K562 (cell line): ENCODE data around the gene CCDC171. TPM values are rescaled to one million over a fixed set of nuclear protein-coding genes. Genes with fewer than 3 reads are reported as not detected.
A peak's percentile ranks its signal among the peaks of the same experiment; 100 is the strongest.

Source experiments
- CAMTA2 ChIP-seq: fragments of 250-450 bp; sonication (Bioruptor Pico); conservative IDR thresholded peaks from 2 replicates; pipeline ENCODE4 v1.5.1; 2022
- CEBPG ChIP-seq, 3 experiments: fragments of 200-800 bp in 1 of 3; sonication (Bioruptor generic) in 1 of 3; sonication (generic) in 1 of 3; formaldehyde crosslinking in 1 of 3; IDR thresholded peaks in 2 of 3; conservative IDR thresholded peaks in 1 of 3; 2 replicates each; pipeline versions ENCODE4 v1.6.1 to v1.8.0; 2016 to 2022; ENCODE audit warnings: missing compliant biosample characterization in 2 of 3, missing genetic modification characterization in 2 of 3, mild to moderate bottlenecking in 1 of 3, missing genetic modification reagents in 1 of 3
- CHCHD3 ChIP-seq: fragments of 250-450 bp; sonication (Bioruptor Pico); IDR thresholded peaks from 2 replicates; pipeline ENCODE4 v2.1.2; 2022; ENCODE audit warnings: mild to moderate bottlenecking
- CHD2 ChIP-seq: IDR thresholded peaks from 2 replicates; pipeline ENCODE4 v1.6.1; 2011; ENCODE audit warnings: low read depth, low read length
- HDAC3 ChIP-seq: fragments of 450-650 bp; IDR thresholded peaks from 2 replicates; pipeline ENCODE4 v1.6.1; 2018; ENCODE audit warnings: borderline replicate concordance, mild to moderate bottlenecking, moderate library complexity; ENCODE audit not compliant: partially characterized antibody
- HMGN3 ChIP-seq: IDR thresholded peaks from 2 replicates; pipeline ENCODE4 v1.6.1; 2011; ENCODE audit warnings: borderline replicate concordance, low read depth, mild to moderate bottlenecking, mixed read lengths, low read length; ENCODE audit not compliant: insufficient read length; ENCODE audit errors: extremely low read depth
- HMGXB4 ChIP-seq: sonication (generic); formaldehyde crosslinking; IDR thresholded peaks from 2 replicates; pipeline ENCODE4 v1.8.1; 2023; ENCODE audit warnings: mild to moderate bottlenecking, missing genetic modification reagents
- HNRNPH1 ChIP-seq: fragments of 200-400 bp; formaldehyde crosslinking; optimal IDR thresholded peaks from 2 replicates; pipeline ENCODE3; 2017; ENCODE audit warnings: low read depth, mild to moderate bottlenecking, low read length, moderate library complexity
- ID3 ChIP-seq, 2 experiments: fragments of 250-450 bp in 1 of 2; fragments of 450-650 bp in 1 of 2; sonication (Bioruptor Pico) in 1 of 2; IDR thresholded peaks; 2 replicates each; pipeline versions ENCODE4 v1.6.1 to v1.8.0; 2016 to 2021; ENCODE audit warnings: mild to moderate bottlenecking in 2 of 2, moderate library complexity in 2 of 2, missing compliant biosample characterization in 1 of 2, missing genetic modification characterization in 1 of 2
- KDM1A ChIP-seq, 2 experiments: fragments of 450-650 bp; IDR thresholded peaks; 2 replicates each; pipeline ENCODE4 v1.6.1; 2016; ENCODE audit warnings: mild to moderate bottlenecking in 2 of 2
- KHSRP ChIP-seq: fragments of 450-650 bp; IDR thresholded peaks from 2 replicates; pipeline ENCODE4 v1.6.1; 2017
- KLF16 ChIP-seq: IDR thresholded peaks from 2 replicates; pipeline ENCODE4 v1.6.1; 2016; ENCODE audit warnings: antibody characterized with exemption
- MAFF ChIP-seq: IDR thresholded peaks from 2 replicates; pipeline ENCODE4 v1.6.1; 2012; ENCODE audit warnings: low read length, improper control_type of control experiment
- MEF2D ChIP-seq: conservative IDR thresholded peaks from 2 replicates; pipeline ENCODE4 v1.6.1; 2016; ENCODE audit warnings: low read depth, missing genetic modification characterization, missing compliant biosample characterization
- NFE2L1 ChIP-seq: fragments of 450-650 bp; IDR thresholded peaks from 2 replicates; pipeline ENCODE4 v1.6.1; 2016; ENCODE audit warnings: missing genetic modification characterization, low read depth, mild to moderate bottlenecking, missing compliant biosample characterization, moderate library complexity, borderline replicate concordance
- NUFIP1 ChIP-seq: fragments of 450-650 bp; IDR thresholded peaks from 2 replicates; pipeline ENCODE4 v1.6.1; 2018; ENCODE audit not compliant: partially characterized antibody
- POLR2B ChIP-seq: fragments of 450-650 bp; IDR thresholded peaks from 2 replicates; pipeline ENCODE4 v1.6.1; 2018; ENCODE audit warnings: low read depth; ENCODE audit not compliant: partially characterized antibody
- RBM39 ChIP-seq: fragments of 200-400 bp; formaldehyde crosslinking; optimal IDR thresholded peaks from 2 replicates; pipeline ENCODE3; 2018; ENCODE audit warnings: low read depth, low read length
- SAFB2 ChIP-seq: fragments of 200-400 bp; formaldehyde crosslinking; IDR thresholded peaks from 2 replicates; pipeline ENCODE4 v1.6.1; 2018; ENCODE audit warnings: borderline replicate concordance, low read length, low read depth, moderate library complexity; ENCODE audit not compliant: severe bottlenecking
- SLC30A9 ChIP-seq: fragments of 250-450 bp; sonication (Bioruptor Pico); IDR thresholded peaks from 2 replicates; pipeline ENCODE4 v1.8.0; 2022; ENCODE audit warnings: mild to moderate bottlenecking, moderate library complexity
- SMARCA4 ChIP-seq: fragments of 450-650 bp; IDR thresholded peaks from 2 replicates; pipeline ENCODE4 v1.6.1; 2016
- TAF9B ChIP-seq: fragments of 450-650 bp; IDR thresholded peaks from 2 replicates; pipeline ENCODE4 v1.6.1; 2018; ENCODE audit warnings: mild to moderate bottlenecking; ENCODE audit not compliant: partially characterized antibody
- TCF7L2 ChIP-seq: fragments of 150-350 bp; IDR thresholded peaks from 2 replicates; pipeline ENCODE4 v1.6.1; 2016; ENCODE audit warnings: low read depth, mild to moderate bottlenecking, low read length, moderate library complexity
- ZBTB26 ChIP-seq: fragments of 450-650 bp; formaldehyde crosslinking; IDR thresholded peaks from 2 replicates; pipeline ENCODE4 v1.4.0; 2022; ENCODE audit warnings: missing genetic modification characterization
- ZNF133 ChIP-seq: fragments of 250-450 bp; sonication (Bioruptor Pico); IDR thresholded peaks from 2 replicates; pipeline ENCODE4 v1.4.0; 2020; ENCODE audit warnings: mild to moderate bottlenecking
- ZSCAN29 ChIP-seq: fragments of 450-650 bp; IDR thresholded peaks from 2 replicates; pipeline ENCODE4 v1.6.1; 2017
- polyA plus RNA-seq, 8 experiments: library from polyadenylated mRNA; depleted of rRNA in 4 of 8; stranded (reverse) in 5 of 8; unstranded in 3 of 8; fragments of >200 nt; fragmentation: Nextera tagmentation in 2 of 8; fragmentation: Illumina TruSeq in 1 of 8; extraction: Ambion mirVana in 2 of 8; extraction: Trizol in 1 of 8; gene quantifications; 2 replicates each; pipeline versions ENCODE4 v1.2.1 to v1.2.3, GENCODE V29; 2011 to 2014; ENCODE audit warnings: inconsistent platforms in 1 of 8, missing spikeins in 1 of 8
- total RNA-seq, 7 experiments: library from RNA; depleted of rRNA in 6 of 7; stranded (reverse); fragments of >200 nt in 6 of 7; fragmentation: Illumina TruSeq in 2 of 7; extraction: Trizol in 2 of 7; gene quantifications; 2 replicates each; pipeline versions ENCODE4 v1.2.1 to v1.2.3, GENCODE V29; 2011 to 2021; ENCODE audit warnings: low replicate concordance in 1 of 7

CCDC171 gene
- total and polyA plus RNA-seq, 9 of the 15 experiments (the other 6 are each of a cell fraction or from before 2014, with no cell fraction given), result 0.08 to 3.8 (median 0.27) TPM

GRCh38 chr9:15510789-15511575 is 41.9 kb upstream of the CCDC171 start, which contains the start of gene PSIP1 (continued):
- TF ChIP-seq ZNF133 (CRISPR knock-in tag) (no peak), HMGN3 (peak; percentile 62), CHD2 (peak; percentile 40; the same call in 1 of the 2 replicates), TCF7L2 (peak; percentile 90), POLR2B (peak; percentile 47), KDM1A (IDR thresholded peaks at IDR 0.05) (peak in 1 of 2 experiments; percentile 8; a peak in 1 of 4 replicates), HDAC3 (peak; percentile 81), CEBPG (CRISPR knock-in tag; IDR thresholded peaks at IDR 0.05) (peak; percentile 64; the same call in 1 of the 2 replicates), CEBPG (tag; conservative IDR thresholded peaks at IDR 0.05 in 1 of 2, IDR thresholded peaks at IDR 0.05 in 1 of 2) (peak; percentile 58 to 67; a peak in 3 of 4 replicates), CHCHD3 (CRISPR knock-in tag) (no peak), ID3 (CRISPR knock-in tag; IDR thresholded peaks at IDR 0.05) (no peak), ID3 (tag; IDR thresholded peaks at IDR 0.05) (0 out of 2 replicates have a peak, but pooled peaks have one; percentile 41), NUFIP1 (peak; percentile 71), KLF16 (0 out of 2 replicates have a peak, but pooled peaks have one; percentile 1), TAF9B (peak; percentile 71), NFE2L1 (tag) (no peak), RBM39 (no peak), ZBTB26 (CRISPR knock-in tag) (no peak), CAMTA2 (CRISPR knock-in tag) (no peak), KHSRP (no peak), MEF2D (tag) (no peak), HMGXB4 (CRISPR knock-in tag) (no peak), MAFF (peak; percentile 65; the same call in 1 of the 2 replicates), SMARCA4 (no peak), SLC30A9 (CRISPR knock-in tag) (no peak), HNRNPH1 (no peak), ZSCAN29 (peak; percentile 67; the same call in 1 of the 2 replicates), SAFB2 (no peak)
